NCI-H128 (cell line): ENCODE data around the gene GAREM1.
"Not testable (repeated sequence)": the region's sequence is repeated elsewhere in the genome, so short reads cannot be mapped to it uniquely, and the experiment has no call there.

Experiments
- DNase-seq: peaks from one replicate; lab custom pipeline; 2025; ENCODE audit not compliant: unreplicated experiment; lab: John Stamatoyannopoulos, UW

The GAREM1 gene

DNA sequence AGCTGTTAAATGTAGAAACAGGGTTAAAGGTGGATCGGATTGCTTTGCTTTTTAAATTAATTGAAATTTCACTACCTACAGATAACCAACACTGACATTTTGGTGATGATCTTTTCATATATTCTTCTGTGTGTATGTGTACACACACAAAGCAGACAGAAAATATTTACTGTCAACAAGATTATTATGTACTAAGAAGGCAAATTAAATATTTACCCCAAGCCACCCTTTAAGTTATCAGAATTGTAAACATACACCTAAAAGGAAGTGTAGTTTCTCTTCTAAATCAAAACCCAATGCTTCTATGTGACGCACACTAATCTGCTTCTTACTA lies 98.7 kb downstream of the GAREM1 start:
- DNase-seq: no peak

GRCh38 chr18:32371384-32371783 lies 99.3 kb downstream of the GAREM1 start:
- no peak for DNase-seq

DNA sequence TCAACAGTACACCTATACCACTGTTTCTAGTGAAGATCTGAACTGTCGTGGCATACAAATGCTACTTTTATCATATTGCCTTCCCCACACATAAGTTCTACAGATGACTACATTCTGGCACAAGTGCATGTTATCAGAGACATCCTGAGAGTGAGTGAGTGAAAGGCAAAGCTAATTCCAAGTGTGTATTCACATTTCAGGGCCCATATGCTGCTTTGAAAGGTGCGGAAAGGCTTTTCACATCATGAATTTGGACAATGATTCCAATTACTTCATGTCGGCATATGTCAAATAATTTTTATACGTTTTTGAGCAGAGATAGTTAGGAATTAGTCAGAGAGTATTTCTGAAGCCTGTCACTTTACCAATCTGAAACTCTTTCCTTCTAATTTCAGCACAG lies 101.7 kb downstream of the GAREM1 start:
- DNase-seq: no peak

- no peak for DNase-seq
These were observed 102.5 kb downstream of the GAREM1 start for GRCh38 chr18:32368170-32368569.

GRCh38 chr18:32366586-32367538 lies 103.8 kb downstream of the GAREM1 start:
- DNase-seq: no peak

- DNase-seq: no peak
These were observed 108.2 kb downstream of the GAREM1 start for GRCh38 chr18:32362484-32362883.

DNA sequence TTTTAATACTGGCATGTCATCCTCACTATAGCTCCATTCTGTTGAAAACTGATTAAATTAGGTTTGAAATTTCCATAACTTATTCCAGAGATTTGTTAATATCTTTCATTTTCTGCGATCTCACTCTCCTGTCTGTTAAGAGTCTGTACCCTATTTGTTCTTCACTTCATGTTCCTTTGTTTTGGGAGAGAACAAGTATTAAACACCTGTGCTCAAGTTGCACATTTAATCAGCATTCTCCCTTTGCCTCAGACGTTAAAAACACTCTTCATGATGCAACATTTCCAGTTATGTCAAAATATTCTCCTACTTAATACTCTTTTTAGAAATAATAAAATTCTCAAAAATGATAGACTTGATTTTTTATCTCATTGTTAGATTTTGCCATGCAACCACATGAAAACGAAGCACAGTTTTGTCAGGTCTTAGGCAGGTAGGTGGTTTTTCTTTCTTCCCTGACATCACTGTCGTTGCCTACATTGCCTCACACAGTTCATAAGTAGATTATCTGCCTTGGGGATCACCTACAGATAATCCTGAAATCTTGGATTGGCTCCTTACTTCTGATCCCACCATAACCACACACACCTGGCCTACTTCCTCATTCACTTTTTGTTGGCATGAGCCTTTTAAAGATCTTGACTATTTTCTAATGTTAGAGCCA lies 109.9 kb downstream of the GAREM1 start:
- DNase-seq: no peak

- no peak for DNase-seq
These were observed 112.2 kb downstream of the GAREM1 start for GRCh38 chr18:32358529-32358928.

DNA sequence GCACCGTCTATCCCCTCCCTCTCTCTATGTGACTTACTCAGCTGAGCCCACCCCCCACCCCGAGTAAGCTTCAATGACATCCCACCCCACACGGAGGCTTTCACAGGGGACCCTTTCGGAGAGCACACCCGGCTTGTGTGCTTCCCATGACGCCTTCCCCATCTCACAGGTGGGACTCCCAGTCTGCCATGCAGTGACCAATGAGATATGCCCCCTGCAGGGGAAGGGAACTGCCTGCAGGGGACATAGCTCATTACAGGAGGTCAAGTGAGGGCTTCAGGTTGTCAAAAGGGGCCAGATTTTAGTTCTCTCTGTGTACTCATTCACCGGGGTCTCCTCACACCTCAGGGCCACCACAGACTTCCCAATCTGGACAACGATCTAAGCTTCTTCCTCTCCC lies 112.6 kb downstream of the GAREM1 start:
- no peak for DNase-seq

GRCh38 chr18:32355896-32356295 lies 114.8 kb downstream of the GAREM1 start:
- DNase-seq: no peak

DNA sequence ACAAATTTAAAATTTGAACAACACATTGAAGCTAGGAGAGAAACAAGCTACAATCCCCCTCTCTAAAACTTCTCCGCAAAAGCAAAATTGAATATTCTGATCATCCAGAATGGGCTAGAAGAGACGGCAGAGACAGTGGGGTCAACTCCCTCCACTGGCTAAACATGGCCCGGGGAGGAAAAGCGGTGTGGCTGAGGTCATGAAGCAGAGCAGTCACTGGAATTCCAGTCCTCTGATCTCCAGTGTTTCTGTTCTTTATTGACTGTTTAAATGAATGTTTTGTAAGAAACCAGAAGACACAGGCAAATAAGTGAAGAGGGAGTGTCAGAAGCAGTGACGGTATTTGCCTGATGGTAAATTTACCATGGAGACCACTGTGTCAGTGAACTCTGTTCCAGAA lies 116.2 kb downstream of the GAREM1 start:
- DNase-seq: no peak

- DNase-seq: no peak
These were observed 117.4 kb downstream of the GAREM1 start for GRCh38 chr18:32353257-32353656.

DNA sequence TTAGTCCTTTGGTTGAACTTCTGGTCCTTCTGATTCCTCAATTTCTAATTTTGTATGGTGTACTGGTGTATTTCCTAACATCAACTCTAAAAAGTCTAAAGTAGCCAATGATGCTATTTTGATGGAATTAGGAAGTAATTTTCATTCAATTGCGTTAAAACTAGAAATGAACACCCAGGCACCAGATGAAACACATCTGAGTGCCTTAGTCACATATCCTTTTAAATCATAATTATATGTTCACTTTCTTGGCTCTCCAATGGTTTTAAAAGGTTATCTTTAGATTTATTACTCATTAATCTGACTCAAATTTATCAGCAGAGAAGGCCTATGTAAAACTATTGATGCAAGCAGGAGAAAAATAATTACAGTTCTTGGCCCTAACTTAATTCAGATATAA lies 119.7 kb downstream of the GAREM1 start:
- no peak for DNase-seq

- DNase-seq: no peak
These were observed 120.8 kb downstream of the GAREM1 start for GRCh38 chr18:32349728-32350395.

GRCh38 chr18:32346671-32347070 lies 124.0 kb downstream of the GAREM1 start:
- DNase-seq: no peak

GRCh38 chr18:32343634-32344033 lies 127.0 kb downstream of the GAREM1 start:
- no peak for DNase-seq

DNA sequence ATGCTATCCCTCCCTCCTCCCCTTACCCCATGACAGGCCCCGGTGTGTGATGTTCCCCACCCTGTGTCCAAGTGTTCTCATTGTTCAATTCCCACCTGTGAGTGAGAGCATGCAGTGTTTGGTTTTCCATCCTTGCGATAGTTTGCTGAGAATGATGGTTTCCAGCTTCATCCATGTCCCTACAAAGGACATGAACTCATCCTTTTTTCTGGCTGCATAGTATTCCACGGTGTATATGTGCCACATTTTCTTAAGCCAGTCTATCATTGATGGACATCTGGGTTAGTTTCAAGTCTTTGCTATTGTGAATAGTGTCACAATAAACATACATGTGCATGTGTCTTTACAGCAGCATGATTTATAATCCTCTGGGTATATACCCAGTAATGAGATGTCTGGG lies 129.6 kb downstream of the GAREM1 start:
- not testable (repeated sequence) for DNase-seq

GRCh38 chr18:32339045-32339444 lies 131.6 kb downstream of the GAREM1 start:
- DNase-seq: no peak

DNA sequence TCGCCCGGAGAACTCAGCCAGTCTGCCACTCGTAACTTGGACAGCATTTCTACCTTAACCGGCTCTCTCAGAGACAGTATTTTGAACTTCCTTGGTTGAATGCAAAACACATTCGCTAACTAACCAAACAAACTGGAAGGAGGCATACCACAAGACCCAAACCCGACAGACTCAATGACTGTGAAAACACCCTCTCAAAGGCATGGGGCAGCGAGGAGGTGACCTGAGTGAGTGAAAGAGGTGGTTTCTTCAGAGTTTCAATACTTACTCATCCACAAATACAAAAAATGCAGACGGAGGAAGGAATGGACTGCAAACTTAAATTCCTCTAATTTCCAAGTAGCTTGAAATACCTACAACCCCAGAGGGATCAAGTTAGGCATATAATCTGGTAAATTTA lies 132.9 kb downstream of the GAREM1 start:
- DNase-seq: no peak

DNA sequence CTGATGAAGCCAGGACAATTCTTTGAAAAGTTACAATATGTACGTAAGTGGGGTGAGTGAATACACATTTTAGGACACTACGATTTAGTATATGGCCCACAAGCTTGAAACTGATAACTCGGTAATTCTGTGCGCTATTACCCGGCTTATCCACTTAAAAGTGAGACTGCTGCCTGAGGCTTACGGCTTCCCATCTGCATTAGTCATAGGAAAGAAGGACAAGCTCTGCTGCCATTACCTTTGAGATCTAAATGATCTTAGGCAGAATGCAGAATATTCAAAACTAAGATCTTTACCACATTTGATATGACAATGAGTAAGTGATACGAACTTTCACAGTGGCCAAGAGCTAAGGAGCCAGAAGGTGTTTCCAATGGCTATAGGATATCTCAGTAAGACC lies 133.3 kb downstream of the GAREM1 start:
- DNase-seq: no peak

DNA sequence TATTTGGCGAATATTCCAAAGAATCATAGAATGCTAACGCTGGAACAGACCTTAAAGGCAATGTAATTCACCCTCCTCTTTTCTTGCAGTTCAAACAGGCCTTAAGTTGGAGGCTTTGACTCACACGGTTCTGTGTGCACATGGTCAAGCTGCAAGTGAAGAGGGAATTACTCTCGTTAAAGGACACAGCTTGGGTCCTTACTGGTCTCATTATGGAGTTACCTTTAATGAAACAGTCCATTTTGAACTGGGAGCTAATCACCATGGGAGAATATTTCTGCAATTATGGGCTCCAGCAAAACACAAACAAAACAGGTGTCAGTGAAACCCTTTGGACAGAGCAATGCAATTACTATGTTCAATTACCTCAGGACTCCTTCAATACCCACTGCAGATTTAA lies 135.5 kb downstream of the GAREM1 start:
- no peak for DNase-seq

DNA sequence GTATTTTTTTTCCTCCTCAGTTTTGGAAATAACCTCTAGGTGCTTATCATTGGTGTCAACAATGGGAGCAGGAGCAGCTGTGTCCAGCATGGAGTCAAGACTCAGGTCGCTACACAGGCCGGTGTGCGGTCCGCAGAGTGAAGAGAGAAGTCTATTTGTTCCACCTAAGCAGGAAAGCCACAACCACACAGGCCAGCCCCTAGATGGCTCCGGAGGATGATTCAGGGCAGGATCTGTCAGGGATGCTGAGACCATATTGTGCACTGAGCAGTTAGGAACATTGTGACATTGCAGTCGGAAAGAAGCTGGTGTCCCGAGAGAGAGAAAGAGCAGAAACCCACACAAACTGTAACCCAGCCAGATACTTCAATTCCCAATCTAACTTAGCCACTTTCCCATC lies 136.9 kb downstream of the GAREM1 start:
- DNase-seq: no peak
